GM12872 (cell line): Measurements from ENCODE around the gene B4GALNT4.

ENCODE experiments used
- CTCF ChIP-seq: IDR thresholded peaks from 3 replicates; pipeline ENCODE4 v1.5.1; 2011; ENCODE audit warnings: low read depth, mild to moderate bottlenecking, low read length, moderate library complexity; ENCODE audit not compliant: insufficient read depth

The B4GALNT4 gene

GRCh38 chr11:390175-390574 lies 20.9 kb downstream of the B4GALNT4 start:
- no peak for TF ChIP-seq CTCF

- no peak for TF ChIP-seq CTCF
These were observed 22.1 kb downstream of the B4GALNT4 start for GRCh38 chr11:391117-392017.

- TF ChIP-seq CTCF, result no peak
These were observed 22.9 kb downstream of the B4GALNT4 start for GRCh38 chr11:392102-392777.

GRCh38 chr11:393219-394033 lies 24.1 kb downstream of the B4GALNT4 start:
- no peak for TF ChIP-seq CTCF

- TF ChIP-seq CTCF, result no peak
These were observed 24.9 kb downstream of the B4GALNT4 start, which contains the start of gene PKP3 for GRCh38 chr11:394034-394857. Gene PKP3 (plus strand): TSS chr11:394209. CDS start chr11:394293, 84 bp downstream.

- TF ChIP-seq CTCF, result no peak
These were observed 25.8 kb downstream of the B4GALNT4 start for GRCh38 chr11:394858-395655.
